Adrenal gland (tissue), 5 donors: ENCODE results near the gene MOGAT3.

ENCODE experiments used
- CTCF ChIP-seq, 6 experiments: fragments of 450-650 bp in 4 of 6; fragments of 200-600 bp in 2 of 6; sonication (generic) in 1 of 6; IDR thresholded peaks; 1 replicate in 5 of 6; 2 replicates in 1 of 6; pipeline versions ENCODE4 v1.5.1 to v1.8.0; 2016 to 2021; ENCODE audit warnings: antibody characterized with exemption in 6 of 6, mild to moderate bottlenecking in 2 of 6, moderate library complexity in 1 of 6
- POLR2A ChIP-seq, 2 donors: fragments of 450-650 bp; IDR thresholded peaks; one replicate each; pipeline ENCODE4 v1.6.1; 2017; ENCODE audit warnings: antibody characterized with exemption in 2 of 2, mild to moderate bottlenecking in 2 of 2, moderate library complexity in 1 of 2
- donor health status: DM: no; HTN: no; CAD: no.

DNA sequence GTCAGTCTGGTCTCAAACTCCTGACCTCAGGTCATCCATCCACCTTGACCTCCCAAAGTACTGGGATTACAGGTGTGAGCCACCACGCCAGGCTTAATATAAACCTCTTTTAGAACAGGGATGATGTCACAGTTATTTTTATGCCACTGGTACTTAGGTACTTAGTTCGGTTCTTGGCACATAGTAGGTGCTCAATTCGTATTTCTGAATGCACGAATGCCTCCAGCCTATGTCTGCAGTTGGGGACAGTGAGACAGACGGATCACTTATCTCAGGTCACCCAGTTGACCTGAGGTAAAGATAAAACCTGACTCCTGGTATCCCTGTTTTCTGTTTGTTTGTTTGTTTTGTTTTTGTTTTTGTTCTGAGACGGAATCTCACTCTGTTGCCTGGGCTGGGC, 14.6 kb downstream of the MOGAT3 start:
- TF ChIP-seq CTCF (IDR thresholded peaks at IDR 0.05): no peak
- no peak for TF ChIP-seq POLR2A (IDR thresholded peaks at IDR 0.05)
